BE2C (cell line): ENCODE results near the gene GUSB.

Experiments
- DNase-seq: peaks from one replicate; pipeline ENCODE4 v3.0.0-alpha.2; 2020
- H3K27me3 ChIP-seq: fragments of 250-450 bp; sonication (Bioruptor Pico); 2 replicates; pipeline ENCODE4 v1.5.1; 2020; ENCODE audit warnings: mild to moderate bottlenecking
- H3K36me3 ChIP-seq: fragments of 250-450 bp; sonication (Bioruptor Pico); 2 replicates; pipeline ENCODE4 v1.5.1; 2020; ENCODE audit warnings: mild to moderate bottlenecking
- H3K4me1 ChIP-seq: fragments of 250-450 bp; sonication (Bioruptor Pico); 2 replicates; pipeline ENCODE4 v1.5.1; 2020
- H3K4me3 ChIP-seq: 2 replicates; pipeline ENCODE4 v1.5.1; 2011; ENCODE audit warnings: low read depth, low read length
- H3K9me3 ChIP-seq: fragments of 250-450 bp; sonication (Bioruptor Pico); 2 replicates; pipeline ENCODE4 v1.5.1; 2020
- CTCF ChIP-seq: IDR thresholded peaks from 2 replicates; pipeline ENCODE4 v1.5.1; 2012; ENCODE audit warnings: mild to moderate bottlenecking, low read depth, low read length

Gene GUSB

GRCh38 chr7:65931685-65932084, 50.3 kb downstream of the GUSB start:
- Histone ChIP-seq H3K36me3 (no peaks in the 10 kb centered on the region), H3K4me1 (peaks cover 3% of the 10 kb centered on the region; the same call in 1 of the 2 replicates), H3K9me3 (no peaks in the 10 kb centered on the region; the same call in 1 of the 2 replicates), H3K4me3 (no peak overlapping the region), H3K27me3 (no peaks in the 10 kb centered on the region)
- DNase-seq = no peak
- TF ChIP-seq CTCF = no peak

GRCh38 chr7:65927489-65928448, 54.2 kb downstream of the GUSB start:
- no peaks in the 10 kb centered on the region for H3K36me3 ChIP-seq
- no peak overlapping the region for H3K4me3 ChIP-seq
- no peak for TF ChIP-seq CTCF
- no peaks in the 10 kb centered on the region for H3K27me3 ChIP-seq
- no peaks in the 10 kb centered on the region; the same call in 1 of the 2 replicates for H3K9me3 ChIP-seq
- peaks cover 3% of the 10 kb centered on the region; the same call in 1 of the 2 replicates for H3K4me1 ChIP-seq
- DNase-seq = peak; percentile 33

GRCh38 chr7:65926588-65926987, 55.4 kb downstream of the GUSB start:
- no peaks in the 10 kb centered on the region for H3K27me3 ChIP-seq
- peaks cover 3% of the 10 kb centered on the region; the same call in 1 of the 2 replicates for H3K4me1 ChIP-seq
- H3K9me3 ChIP-seq = no peaks in the 10 kb centered on the region; the same call in 1 of the 2 replicates
- no peak for TF ChIP-seq CTCF
- DNase-seq = no peak
- H3K4me3 ChIP-seq = no peak overlapping the region
- no peaks in the 10 kb centered on the region for H3K36me3 ChIP-seq

- H3K4me1 ChIP-seq = peaks cover 3% of the 10 kb centered on the region; the same call in 1 of the 2 replicates
- no peak for DNase-seq
- H3K27me3 ChIP-seq = no peaks in the 10 kb centered on the region
- TF ChIP-seq CTCF = no peak
- no peaks in the 10 kb centered on the region; the same call in 1 of the 2 replicates for H3K9me3 ChIP-seq
- H3K36me3 ChIP-seq = no peaks in the 10 kb centered on the region
- no peak overlapping the region for H3K4me3 ChIP-seq
These were observed 57.0 kb downstream of the GUSB start for GRCh38 chr7:65925040-65925439.

GRCh38 chr7:65924193-65924592, 57.8 kb downstream of the GUSB start:
- DNase-seq = no peak
- H3K4me3 ChIP-seq = no peak overlapping the region
- peaks cover 3% of the 10 kb centered on the region; the same call in 1 of the 2 replicates for H3K4me1 ChIP-seq
- no peak for TF ChIP-seq CTCF
- H3K36me3 ChIP-seq = no peaks in the 10 kb centered on the region
- no peaks in the 10 kb centered on the region for H3K27me3 ChIP-seq
- no peaks in the 10 kb centered on the region; the same call in 1 of the 2 replicates for H3K9me3 ChIP-seq

- Histone ChIP-seq H3K36me3 (no peaks in the 10 kb centered on the region), H3K9me3 (no peaks in the 10 kb centered on the region; the same call in 1 of the 2 replicates), H3K4me3 (no peak overlapping the region), H3K4me1 (peaks cover 3% of the 10 kb centered on the region; the same call in 1 of the 2 replicates), H3K27me3 (no peaks in the 10 kb centered on the region)
- no peak for TF ChIP-seq CTCF
- no peak for DNase-seq
These were observed 58.7 kb downstream of the GUSB start for GRCh38 chr7:65923316-65923715.
